HG02678 (cell line): ENCODE results near the gene LHFPL6.
A peak's percentile ranks its signal among the peaks of the same experiment; 100 is the strongest.

Source experiments
- ATAC-seq: cut with Tn5 transposase; IDR thresholded peaks from one replicate; pipeline ENCODE4 v1.9.1; 2021; ENCODE audit warnings: mild to moderate bottlenecking, moderate library complexity; ENCODE audit not compliant: unreplicated experiment

The LHFPL6 gene

DNA sequence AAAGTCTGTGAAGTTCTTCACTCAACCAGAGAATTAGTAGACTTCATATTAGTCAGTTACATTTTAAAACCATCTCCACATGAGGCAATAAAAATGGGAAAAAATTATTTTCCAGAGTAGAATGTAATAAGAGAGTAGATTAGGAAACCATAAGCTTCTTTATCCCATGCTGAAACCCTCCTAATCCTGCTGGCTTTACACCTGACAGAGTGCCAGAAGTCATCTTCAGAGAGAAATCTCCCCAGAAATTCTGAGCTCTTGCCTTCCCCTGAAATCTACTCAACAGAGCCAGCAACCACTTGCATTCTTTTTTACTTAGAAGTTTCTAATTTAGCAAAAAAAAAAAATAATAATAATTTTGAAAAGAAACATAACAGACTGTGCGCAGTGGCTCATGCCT lies 284.8 kb downstream of the LHFPL6 start:
- no peak for ATAC-seq

DNA sequence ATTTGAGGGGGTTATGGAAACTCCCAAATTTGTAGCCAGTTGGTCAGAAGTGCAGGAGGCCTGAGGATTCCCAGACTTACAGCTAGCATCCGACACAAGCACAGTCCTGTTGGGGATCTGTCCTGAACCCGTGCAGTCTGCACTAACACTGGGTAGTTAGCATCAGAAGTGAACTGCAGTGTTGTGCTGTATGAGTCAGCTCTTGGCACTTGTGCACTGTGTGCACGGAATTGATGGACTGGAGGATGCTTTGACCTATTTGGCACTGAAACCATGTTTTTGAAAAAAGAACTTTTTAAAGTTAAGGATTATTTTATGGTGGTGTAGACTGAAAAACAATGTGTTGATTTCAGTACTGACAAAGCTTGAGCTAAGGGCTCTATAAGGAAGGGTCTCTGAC lies 285.7 kb downstream of the LHFPL6 start:
- no peak for ATAC-seq

GRCh38 chr13:39315796-39316195 lies 287.2 kb downstream of the LHFPL6 start:
- ATAC-seq: no peak

GRCh38 chr13:39313721-39314120 lies 289.3 kb downstream of the LHFPL6 start:
- no peak for ATAC-seq

GRCh38 chr13:39312596-39312995 lies 290.4 kb downstream of the LHFPL6 start:
- no peak for ATAC-seq

- ATAC-seq: no peak
These were observed 291.4 kb downstream of the LHFPL6 start for GRCh38 chr13:39311619-39312018.

- ATAC-seq: no peak
These were observed 292.0 kb downstream of the LHFPL6 start for GRCh38 chr13:39310961-39311360.

DNA sequence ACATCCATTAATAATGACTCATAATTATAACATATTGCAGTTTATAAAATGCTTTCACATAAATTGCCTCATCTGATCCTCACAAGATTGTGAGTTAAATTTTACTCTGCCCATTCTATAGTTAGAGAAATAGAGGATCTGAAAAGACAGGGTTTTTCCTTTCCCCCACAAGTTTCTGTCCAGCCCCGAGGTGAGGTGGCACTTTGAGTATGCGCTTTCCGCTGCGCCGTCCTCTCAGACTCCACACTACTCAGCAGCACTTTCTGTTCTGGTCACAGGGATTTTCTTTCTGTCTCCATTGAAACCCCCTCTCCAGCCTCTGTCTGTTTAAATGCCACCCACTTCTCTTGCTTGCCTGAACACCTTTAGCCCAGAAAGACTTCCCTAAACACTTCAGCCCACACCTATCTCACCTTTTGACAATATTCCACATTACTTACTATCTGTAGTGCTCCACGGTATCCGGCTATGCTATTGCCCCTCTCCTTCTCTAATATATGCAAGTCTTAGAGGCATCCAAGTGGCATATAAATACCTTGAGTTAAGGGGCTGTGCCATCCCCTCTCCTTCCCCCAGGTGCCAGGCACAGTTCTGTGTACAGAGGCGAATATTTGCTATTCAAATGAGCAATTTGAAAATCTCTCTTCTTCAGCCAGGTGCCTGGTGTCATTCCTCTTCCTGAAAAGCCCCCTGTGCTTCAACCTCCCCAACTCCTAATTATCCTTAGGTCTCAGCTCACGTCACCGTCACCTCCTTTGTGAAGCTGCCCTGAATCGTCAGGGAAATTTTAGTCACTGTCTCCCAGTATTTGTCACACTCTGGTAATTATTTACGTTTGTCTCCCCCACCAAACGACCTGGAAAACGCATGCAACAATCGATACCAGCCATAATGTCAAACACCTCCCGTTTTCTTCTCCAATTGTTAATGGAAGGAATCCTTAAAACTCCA lies 296.1 kb downstream of the LHFPL6 start:
- peak; percentile 95 for ATAC-seq

DNA sequence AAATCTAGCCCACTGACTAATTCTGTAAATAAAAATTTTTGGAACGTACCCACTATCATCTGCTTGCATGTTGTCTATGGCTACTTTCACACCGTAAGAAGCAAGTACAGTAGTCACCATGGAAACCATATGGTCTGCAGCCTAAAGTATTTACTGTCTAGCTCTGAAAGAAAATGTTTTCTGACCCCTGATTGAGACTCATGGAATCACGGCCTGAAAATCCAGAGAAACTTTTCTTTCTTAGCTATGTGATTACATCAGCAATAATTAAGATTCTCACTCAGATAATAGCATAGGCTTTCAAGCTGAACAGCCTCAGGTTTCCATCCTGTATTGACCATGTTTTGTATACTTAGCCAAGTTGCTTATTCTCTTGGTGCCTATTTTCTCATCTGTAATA lies 300.2 kb downstream of the LHFPL6 start:
- no peak for ATAC-seq

- no peak for ATAC-seq
These were observed 304.0 kb downstream of the LHFPL6 start for GRCh38 chr13:39298951-39299350.

DNA sequence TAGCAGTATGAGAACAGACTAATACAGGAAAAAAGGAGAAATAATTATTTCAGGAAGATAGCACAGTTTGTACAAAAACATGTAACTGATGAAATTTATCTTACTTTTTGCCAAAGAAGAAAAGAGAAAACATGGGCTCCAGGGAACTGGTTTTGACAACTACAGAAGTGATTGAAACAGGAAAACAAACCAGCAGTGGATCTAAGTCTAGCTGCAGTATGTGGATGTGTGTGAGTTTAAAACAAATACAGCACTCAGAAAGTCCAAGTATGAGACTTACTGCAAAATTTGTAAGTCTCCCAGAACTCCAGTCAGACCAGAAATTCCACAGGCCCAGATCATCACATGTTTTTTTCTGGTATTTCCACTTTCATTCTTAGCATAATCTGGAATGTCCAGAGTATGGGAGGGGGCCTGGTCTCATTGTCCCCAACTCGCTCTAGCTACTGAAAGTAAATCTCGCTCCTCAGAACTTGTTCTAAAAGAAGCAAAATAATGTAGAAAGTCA lies 305.3 kb downstream of the LHFPL6 start:
- ATAC-seq: no peak

DNA sequence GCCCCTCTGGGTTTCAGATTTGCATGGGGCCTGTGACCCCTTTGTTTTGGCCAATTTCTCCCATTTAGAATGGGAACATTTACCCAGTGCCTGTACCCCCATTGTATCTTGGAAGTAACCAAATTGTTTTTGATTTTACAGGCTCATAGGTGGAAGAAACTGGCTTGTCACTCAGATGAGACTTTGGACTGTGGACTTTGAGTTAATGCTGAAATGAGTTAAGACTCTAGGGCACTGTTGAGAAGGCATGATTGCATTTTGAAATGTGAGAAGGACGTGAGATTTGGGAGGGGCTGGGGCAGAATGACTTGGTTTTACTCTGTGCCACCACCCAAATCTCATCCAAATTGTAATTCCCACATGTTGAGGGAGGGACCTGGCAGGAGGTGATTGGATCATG lies 306.0 kb downstream of the LHFPL6 start:
- no peak for ATAC-seq

GRCh38 chr13:39296193-39296592 lies 306.8 kb downstream of the LHFPL6 start:
- ATAC-seq: no peak
